ENCODE data around the gene TBC1D16. TPM values are rescaled to one million over a fixed set of nuclear protein-coding genes. Genes with fewer than 3 reads are reported as not detected.

The TBC1D16 gene
- total RNA-seq, 1 donor from 2014 or later = 19.3 TPM

DNA sequence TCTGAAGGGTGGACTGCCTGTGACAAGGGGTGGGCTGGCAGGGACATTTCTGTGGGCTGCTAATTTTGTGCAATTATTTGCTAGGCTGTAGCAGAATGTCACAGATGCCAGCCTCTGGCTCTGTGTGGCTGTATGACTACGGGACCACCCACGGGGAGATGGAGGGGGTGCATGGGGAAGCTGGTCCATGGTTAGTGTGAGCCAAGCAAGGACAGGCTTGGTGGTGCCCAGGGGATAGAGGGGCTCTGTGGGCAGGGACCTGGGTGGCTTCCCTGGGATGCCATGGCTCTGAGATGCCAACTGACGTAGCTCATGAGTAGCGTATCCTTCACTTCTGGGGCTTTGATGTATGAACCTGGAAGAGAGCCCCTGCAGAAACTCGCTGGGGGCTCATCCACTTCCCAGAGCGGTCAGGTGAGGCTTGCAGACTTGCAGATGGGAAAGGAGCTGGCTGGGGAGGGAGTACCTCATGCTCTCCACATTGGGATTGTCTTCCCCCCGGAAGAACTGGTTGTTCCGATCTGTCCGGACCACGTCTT, 87.2 kb downstream of the TBC1D16 start:
- Histone ChIP-seq H3K36me3 (ENCODE audit: control insufficient read depth in 3 of 3, insufficient read depth in 3 of 3, low read length in 3 of 3) (peaks cover 12 to 28% (median 17%) of the 10 kb centered on the region in 3 donors), H3K4me3 (ENCODE audit: low read length in 3 of 3) (no peak overlapping the region), H3K9ac (ENCODE audit: low read depth in 1 of 3, low read length in 3 of 3) (no peak overlapping the region), H3K27ac (ENCODE audit: low read depth, low read length) (no peak overlapping the region), H3K9me3 (ENCODE audit: control insufficient read depth in 3 of 3, low read length in 3 of 3) (no peaks in the 10 kb centered on the region), H3K4me1 (ENCODE audit: control insufficient read depth in 3 of 3, insufficient read depth in 3 of 3, low read length in 3 of 3) (peaks cover 0 to 16% (median 13%) of the 10 kb centered on the region in 3 donors), H3K27me3 (ENCODE audit: control insufficient read depth in 3 of 3, insufficient read depth in 3 of 3, low read length in 3 of 3) (no peaks in the 10 kb centered on the region)

- no peaks in the 10 kb centered on the region for H3K27me3 ChIP-seq (ENCODE audit: control insufficient read depth in 3 of 3, insufficient read depth in 3 of 3, low read length in 3 of 3)
- no peak overlapping the region for H3K27ac ChIP-seq (ENCODE audit: low read depth, low read length)
- peaks cover 0 to 14% (median 13%) of the 10 kb centered on the region in 3 donors for H3K4me1 ChIP-seq (ENCODE audit: control insufficient read depth in 3 of 3, insufficient read depth in 3 of 3, low read length in 3 of 3)
- no peaks in the 10 kb centered on the region for H3K9me3 ChIP-seq (ENCODE audit: control insufficient read depth in 3 of 3, low read length in 3 of 3)
- H3K4me3 ChIP-seq (ENCODE audit: low read length in 3 of 3) = no peak overlapping the region
- H3K9ac ChIP-seq (ENCODE audit: low read depth in 1 of 3, low read length in 3 of 3) = no peak overlapping the region
- peaks cover 12 to 28% (median 17%) of the 10 kb centered on the region in 3 donors for H3K36me3 ChIP-seq (ENCODE audit: control insufficient read depth in 3 of 3, insufficient read depth in 3 of 3, low read length in 3 of 3)
Measured at GRCh38 chr17:79947351-79948031, 88.2 kb downstream of the TBC1D16 start.

DNA sequence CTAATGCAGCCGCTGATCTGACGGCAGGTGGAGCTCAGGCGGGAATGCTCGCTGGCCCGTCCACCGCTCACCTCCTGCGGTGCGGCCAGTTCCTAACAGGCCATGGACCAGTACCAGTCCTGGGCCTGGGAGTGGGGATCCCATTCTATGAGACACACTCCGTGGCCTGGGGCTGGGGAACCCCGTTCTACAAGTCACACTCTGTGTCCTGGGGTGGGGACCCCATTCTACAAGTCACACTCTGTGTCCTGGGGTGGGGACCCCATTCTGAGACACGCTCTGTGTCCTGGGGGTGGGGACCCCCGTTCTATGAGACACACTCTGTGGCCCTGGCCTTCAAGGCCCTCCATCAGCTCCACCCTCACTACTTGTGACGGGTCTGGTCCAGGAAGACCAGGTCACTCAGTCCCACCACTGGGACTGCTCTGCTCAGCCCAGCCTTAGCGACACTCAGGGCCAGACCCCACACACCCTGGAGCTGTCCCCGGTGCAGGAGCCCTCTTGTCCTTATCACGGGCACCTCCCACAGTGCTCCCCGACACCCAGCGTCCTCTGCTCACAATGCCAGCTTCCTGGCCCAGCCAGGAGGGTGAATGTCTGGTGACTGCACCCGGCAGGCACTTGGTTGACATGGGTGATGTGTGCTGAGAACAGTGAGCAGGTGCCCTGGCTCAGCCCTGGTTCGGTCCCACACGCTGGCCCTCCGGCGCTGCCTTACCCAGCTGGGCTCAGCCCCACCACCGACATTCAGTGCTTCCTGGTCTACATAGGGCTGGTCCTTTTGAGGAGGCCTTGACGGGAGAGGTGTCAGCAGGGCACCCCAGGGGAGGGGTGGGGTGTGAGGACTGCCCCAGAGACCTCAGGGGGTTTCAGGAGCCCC, 89.1 kb downstream of the TBC1D16 start:
- no peak overlapping the region for H3K27ac ChIP-seq (ENCODE audit: low read depth, low read length)
- H3K4me1 ChIP-seq (ENCODE audit: control insufficient read depth in 3 of 3, insufficient read depth in 3 of 3, low read length in 3 of 3) = peaks cover 0 to 8% (median 4%) of the 10 kb centered on the region in 3 donors
- H3K27me3 ChIP-seq (ENCODE audit: control insufficient read depth in 3 of 3, insufficient read depth in 3 of 3, low read length in 3 of 3) = no peaks in the 10 kb centered on the region
- H3K9me3 ChIP-seq (ENCODE audit: control insufficient read depth in 3 of 3, low read length in 3 of 3) = no peaks in the 10 kb centered on the region
- peaks cover 12 to 31% (median 17%) of the 10 kb centered on the region in 3 donors for H3K36me3 ChIP-seq (ENCODE audit: control insufficient read depth in 3 of 3, insufficient read depth in 3 of 3, low read length in 3 of 3)
- no peak overlapping the region for H3K4me3 ChIP-seq (ENCODE audit: low read length in 3 of 3)
- H3K9ac ChIP-seq (ENCODE audit: low read depth in 1 of 3, low read length in 3 of 3) = no peak overlapping the region

DNA sequence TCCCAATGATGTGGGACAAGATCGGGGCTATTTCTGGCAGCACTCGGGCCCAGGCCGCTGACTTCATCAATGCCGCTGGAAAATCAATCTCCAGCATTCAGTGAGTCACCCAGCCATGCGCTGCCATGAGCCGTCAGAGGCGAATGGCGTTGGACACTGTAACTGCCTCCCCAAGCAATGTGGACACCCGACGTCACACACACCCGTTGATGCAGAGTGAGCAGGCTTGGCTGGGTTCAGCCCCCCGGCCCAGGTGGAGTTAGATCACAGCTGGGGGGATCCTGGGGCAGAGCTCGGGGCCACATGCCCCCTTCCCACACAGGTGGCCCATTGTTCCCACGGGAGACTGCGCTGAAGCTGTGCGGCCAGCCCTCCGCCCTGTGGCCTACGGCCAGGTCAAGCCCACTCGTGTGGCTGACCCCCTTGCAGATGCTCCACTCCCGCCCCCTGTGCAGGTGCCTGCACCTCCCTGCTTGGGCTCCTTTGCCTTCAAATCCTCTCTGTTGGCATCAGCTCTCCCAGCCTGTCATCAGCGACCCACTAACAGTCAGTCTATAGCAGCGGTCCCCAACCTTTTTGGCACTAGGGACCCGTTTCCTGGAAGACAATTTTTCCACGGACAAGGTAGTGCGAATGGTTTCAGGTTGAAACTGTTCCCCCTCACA, 89.9 kb downstream of the TBC1D16 start:
- H3K4me3 ChIP-seq (ENCODE audit: low read length in 3 of 3) = no peak overlapping the region
- H3K9me3 ChIP-seq (ENCODE audit: control insufficient read depth in 3 of 3, low read length in 3 of 3) = no peaks in the 10 kb centered on the region
- H3K9ac ChIP-seq (ENCODE audit: low read depth in 1 of 3, low read length in 3 of 3) = no peak overlapping the region
- peaks cover 0 to under 1% (median 0%) of the 10 kb centered on the region in 3 donors for H3K4me1 ChIP-seq (ENCODE audit: control insufficient read depth in 3 of 3, insufficient read depth in 3 of 3, low read length in 3 of 3)
- no peaks in the 10 kb centered on the region for H3K27me3 ChIP-seq (ENCODE audit: control insufficient read depth in 3 of 3, insufficient read depth in 3 of 3, low read length in 3 of 3)
- H3K27ac ChIP-seq (ENCODE audit: low read depth, low read length) = no peak overlapping the region
- H3K36me3 ChIP-seq (ENCODE audit: control insufficient read depth in 3 of 3, insufficient read depth in 3 of 3, low read length in 3 of 3) = peaks cover 12 to 31% (median 17%) of the 10 kb centered on the region in 3 donors

GRCh38 chr17:79944821-79945391, 90.8 kb downstream of the TBC1D16 start:
- Histone ChIP-seq H3K36me3 (ENCODE audit: control insufficient read depth in 3 of 3, insufficient read depth in 3 of 3, low read length in 3 of 3) (peaks cover 12 to 31% (median 16%) of the 10 kb centered on the region in 3 donors), H3K27ac (ENCODE audit: low read depth, low read length) (no peak overlapping the region), H3K27me3 (ENCODE audit: control insufficient read depth in 3 of 3, insufficient read depth in 3 of 3, low read length in 3 of 3) (peaks cover 0 to 3% (median 0%) of the 10 kb centered on the region in 3 donors), H3K4me1 (ENCODE audit: control insufficient read depth in 3 of 3, insufficient read depth in 3 of 3, low read length in 3 of 3) (no peaks in the 10 kb centered on the region), H3K9me3 (ENCODE audit: control insufficient read depth in 3 of 3, low read length in 3 of 3) (no peaks in the 10 kb centered on the region), H3K9ac (ENCODE audit: low read depth in 1 of 3, low read length in 3 of 3) (no peak overlapping the region), H3K4me3 (ENCODE audit: low read length in 3 of 3) (no peak overlapping the region)

DNA sequence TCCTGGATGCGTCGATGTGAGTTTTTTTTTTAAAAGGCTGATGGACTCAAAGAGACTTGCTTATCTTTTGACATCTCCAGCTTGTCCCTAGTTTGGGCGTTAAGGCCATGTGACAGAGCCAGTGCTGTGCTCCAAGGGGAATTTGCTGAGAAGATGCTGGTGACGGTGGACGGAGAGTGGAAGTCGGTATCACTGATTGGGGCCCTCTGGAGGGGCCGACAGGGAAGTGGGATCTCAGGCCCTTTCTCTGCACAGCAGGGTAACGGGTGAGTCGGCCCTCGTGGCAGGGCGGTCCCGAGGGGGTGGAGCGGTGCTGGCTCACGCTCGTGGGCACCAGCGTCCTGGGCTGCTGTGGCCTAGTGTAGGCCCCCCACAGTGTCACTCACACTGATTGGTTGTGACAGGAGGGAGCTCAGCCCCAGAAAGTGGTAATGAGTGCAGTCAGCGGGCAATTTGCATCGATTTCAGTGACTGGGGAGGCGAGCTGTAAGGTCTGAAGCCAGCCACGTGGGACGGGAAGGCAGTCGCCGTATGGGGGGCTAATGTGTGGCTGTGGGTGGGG, 91.3 kb downstream of the TBC1D16 start:
- Histone ChIP-seq H3K36me3 (ENCODE audit: control insufficient read depth in 3 of 3, insufficient read depth in 3 of 3, low read length in 3 of 3) (peaks cover 12 to 34% (median 18%) of the 10 kb centered on the region in 3 donors), H3K27me3 (ENCODE audit: control insufficient read depth in 3 of 3, insufficient read depth in 3 of 3, low read length in 3 of 3) (peaks cover 0 to 3% (median 0%) of the 10 kb centered on the region in 3 donors), H3K9ac (ENCODE audit: low read depth in 1 of 3, low read length in 3 of 3) (no peak overlapping the region), H3K4me1 (ENCODE audit: control insufficient read depth in 3 of 3, insufficient read depth in 3 of 3, low read length in 3 of 3) (no peaks in the 10 kb centered on the region), H3K9me3 (ENCODE audit: control insufficient read depth in 3 of 3, low read length in 3 of 3) (no peaks in the 10 kb centered on the region), H3K27ac (ENCODE audit: low read depth, low read length) (no peak overlapping the region), H3K4me3 (ENCODE audit: low read length in 3 of 3) (no peak overlapping the region)

DNA sequence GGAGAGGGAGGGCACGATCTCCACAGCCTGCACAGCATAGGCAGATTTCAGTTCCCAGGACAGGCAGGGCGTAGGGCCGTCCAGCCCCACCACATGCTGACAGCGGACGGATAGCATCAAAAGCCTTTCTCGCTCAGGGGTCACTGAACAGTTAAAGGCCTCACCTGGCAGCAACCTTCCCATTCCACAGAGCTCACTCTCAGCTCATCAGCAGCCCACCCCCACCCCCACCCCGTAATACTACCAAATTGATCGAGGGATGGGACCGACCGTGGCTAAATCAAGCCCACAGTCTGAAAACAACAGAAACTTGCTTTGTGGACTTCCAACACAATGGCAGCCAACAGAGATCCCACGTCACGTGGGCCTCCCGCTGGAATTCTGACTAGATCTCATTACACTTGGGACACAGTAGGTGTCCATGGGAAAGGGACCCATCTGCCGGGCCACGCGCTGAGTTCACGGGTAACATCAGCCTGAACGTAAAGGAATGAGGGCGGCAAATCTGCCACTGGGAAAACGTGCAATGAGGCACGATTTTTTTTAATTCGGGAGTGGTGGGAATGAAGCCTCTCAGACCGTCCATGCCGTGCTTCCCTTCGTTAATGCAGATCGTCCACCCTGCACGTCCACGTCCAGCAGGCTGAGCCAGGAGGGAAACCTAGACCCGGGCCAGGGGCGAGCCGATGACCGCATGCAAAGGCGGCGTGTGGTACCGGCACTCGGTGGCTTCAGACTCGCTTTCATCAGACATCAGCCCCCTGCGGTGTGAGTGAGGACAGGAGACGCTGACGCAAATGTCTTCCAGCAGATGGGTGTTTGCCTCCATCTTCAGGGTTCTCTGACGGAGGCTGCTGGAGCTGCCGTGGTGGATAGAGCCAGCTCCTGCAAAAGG, 92.1 kb downstream of the TBC1D16 start:
- H3K9me3 ChIP-seq (ENCODE audit: control insufficient read depth in 3 of 3, low read length in 3 of 3) = no peaks in the 10 kb centered on the region
- H3K9ac ChIP-seq (ENCODE audit: low read depth in 1 of 3, low read length in 3 of 3) = no peak overlapping the region
- H3K27ac ChIP-seq (ENCODE audit: low read depth, low read length) = no peak overlapping the region
- no peak overlapping the region for H3K4me3 ChIP-seq (ENCODE audit: low read length in 3 of 3)
- peaks cover 0 to 6% (median 4%) of the 10 kb centered on the region in 3 donors for H3K27me3 ChIP-seq (ENCODE audit: control insufficient read depth in 3 of 3, insufficient read depth in 3 of 3, low read length in 3 of 3)
- H3K36me3 ChIP-seq (ENCODE audit: control insufficient read depth in 3 of 3, insufficient read depth in 3 of 3, low read length in 3 of 3) = peaks cover 12 to 33% (median 16%) of the 10 kb centered on the region in 3 donors
- H3K4me1 ChIP-seq (ENCODE audit: control insufficient read depth in 3 of 3, insufficient read depth in 3 of 3, low read length in 3 of 3) = no peaks in the 10 kb centered on the region

DNA sequence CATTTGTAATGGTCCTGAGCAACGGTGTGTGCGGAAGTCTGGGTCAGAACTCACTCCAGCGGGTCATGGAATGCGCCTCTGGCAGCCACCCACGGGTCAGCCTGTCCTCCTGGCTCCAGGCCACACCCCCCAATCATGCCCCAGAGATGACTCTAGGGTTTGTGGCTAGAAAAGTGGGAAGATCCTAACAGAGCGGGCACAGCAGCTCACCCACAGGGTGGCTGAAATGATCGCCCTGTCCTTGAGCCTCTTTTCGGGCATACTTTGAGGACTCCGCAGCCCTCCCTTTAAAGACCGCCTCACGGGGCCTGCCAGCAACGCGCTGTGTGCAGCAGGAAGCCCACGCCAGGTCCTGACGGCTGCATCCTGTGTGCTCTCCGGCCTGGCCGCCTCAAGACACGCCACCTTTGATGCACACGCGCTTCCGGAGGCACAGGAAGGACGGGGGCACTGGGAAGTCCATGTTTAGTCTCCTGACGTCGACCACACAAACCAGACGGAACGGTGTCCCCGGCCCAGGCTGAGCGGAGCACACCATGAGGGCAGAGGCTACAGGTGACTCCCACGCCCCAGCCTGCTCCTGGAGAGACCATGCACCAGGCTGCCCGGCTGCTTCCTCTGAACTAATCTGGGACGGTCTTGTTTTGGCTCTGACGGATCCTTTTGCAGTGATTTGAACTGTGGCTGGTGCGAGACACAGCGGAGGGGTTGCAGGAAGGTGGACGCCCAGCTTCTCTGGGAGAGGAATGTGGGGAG, 92.9 kb downstream of the TBC1D16 start:
- Histone ChIP-seq H3K27ac (ENCODE audit: low read depth, low read length) (no peak overlapping the region), H3K36me3 (ENCODE audit: control insufficient read depth in 3 of 3, insufficient read depth in 3 of 3, low read length in 3 of 3) (peaks cover 12 to 30% (median 16%) of the 10 kb centered on the region in 3 donors), H3K27me3 (ENCODE audit: control insufficient read depth in 3 of 3, insufficient read depth in 3 of 3, low read length in 3 of 3) (peaks cover 0 to 11% (median 11%) of the 10 kb centered on the region in 3 donors), H3K9me3 (ENCODE audit: control insufficient read depth in 3 of 3, low read length in 3 of 3) (no peaks in the 10 kb centered on the region), H3K4me3 (ENCODE audit: low read length in 3 of 3) (no peak overlapping the region), H3K9ac (ENCODE audit: low read depth in 1 of 3, low read length in 3 of 3) (no peak overlapping the region), H3K4me1 (ENCODE audit: control insufficient read depth in 3 of 3, insufficient read depth in 3 of 3, low read length in 3 of 3) (peaks cover 1 to 7% (median 6%) of the 10 kb centered on the region in 3 donors)

Data from skeletal muscle tissue (tissue), 4 donors.